Glomerular visceral epithelial cell (primary cell): ENCODE measurements around the gene PRKAR2A.

Source experiments
- DNase-seq: peaks from one replicate; pipeline ENCODE4 v3.0.0-alpha.2; 2016; ENCODE audit errors: extremely low spot score

PRKAR2A gene

GRCh38 chr3:48847504-48848423, at the start of gene PRKAR2A:
Gene PRKAR2A (minus strand): TSS chr3:48847874. CDS start chr3:48847596, 278 bp downstream.
- peak; percentile 89 for DNase-seq

- no peak for DNase-seq
Measured at GRCh38 chr3:48896936-48897335, 49.3 kb upstream of the PRKAR2A start.

GRCh38 chr3:48894516-48894915, 46.8 kb upstream of the PRKAR2A start:
- no peak for DNase-seq

- no peak for DNase-seq
Measured at GRCh38 chr3:48891606-48892005, 43.9 kb upstream of the PRKAR2A start.

- no peak for DNase-seq
Measured at GRCh38 chr3:48885753-48886152, 38.1 kb upstream of the PRKAR2A start.

- no peak for DNase-seq
Measured at GRCh38 chr3:48881652-48882114, 34.0 kb upstream of the PRKAR2A start.

- no peak for DNase-seq
Measured at GRCh38 chr3:48881006-48881405, 33.3 kb upstream of the PRKAR2A start.

- DNase-seq, result no peak
Measured at GRCh38 chr3:48879994-48880377, 32.3 kb upstream of the PRKAR2A start.

GRCh38 chr3:48879307-48879993, 31.8 kb upstream of the PRKAR2A start:
- no peak for DNase-seq

- no peak for DNase-seq
Measured at GRCh38 chr3:48877671-48878070, 30.0 kb upstream of the PRKAR2A start.

GRCh38 chr3:48863122-48863521, 15.4 kb upstream of the PRKAR2A start:
- no peak for DNase-seq

GRCh38 chr3:48859206-48859605, 11.5 kb upstream of the PRKAR2A start:
- DNase-seq, result no peak

GRCh38 chr3:48858709-48859108, 11.0 kb upstream of the PRKAR2A start:
- no peak for DNase-seq

- DNase-seq, result no peak
Measured at GRCh38 chr3:48857641-48858040, 10.0 kb upstream of the PRKAR2A start.

GRCh38 chr3:48856469-48856868, 8.8 kb upstream of the PRKAR2A start:
- no peak for DNase-seq

GRCh38 chr3:48855681-48856447, 8.2 kb upstream of the PRKAR2A start:
- DNase-seq, result peak; percentile 14

- DNase-seq, result no peak
Measured at GRCh38 chr3:48852151-48852550, 4.5 kb upstream of the PRKAR2A start.

- peak; percentile 13 for DNase-seq
Measured at GRCh38 chr3:48851407-48851806, 3.7 kb upstream of the PRKAR2A start.

GRCh38 chr3:48848816-48849515, 1.3 kb upstream of the PRKAR2A start:
- no peak for DNase-seq

GRCh38 chr3:48847053-48847503, 596 bp downstream of the PRKAR2A start:
- peak; percentile 77 for DNase-seq

GRCh38 chr3:48845170-48845569, 2.5 kb downstream of the PRKAR2A start:
- DNase-seq, result peak; percentile 55
